T47D (cell line): Measurements from ENCODE around the gene CHRNA5.
"Not testable (repeated sequence)": the region's sequence is repeated elsewhere in the genome, so short reads cannot be mapped to it uniquely, and the experiment has no call there.

Experiments
- DNase-seq, 2 experiments: peaks; one replicate each; pipeline versions ENCODE4 v3.0.0 to v3.0.0-alpha.2; 2011 to 2012; ENCODE audit warnings: low read depth in 1 of 2, low spot score in 1 of 2
- JUND ChIP-seq: IDR thresholded peaks from 2 replicates; pipeline ENCODE4 v1.6.1; 2012; ENCODE audit warnings: low read depth
- in situ Hi-C: cut with HindIII; loops from 2 replicates; pipeline ENCODE4 v1.10.0; 2016; ENCODE audit warnings: low sequenced_read_pairs, low pct_unique_long_range_greater_than_20kb

CHRNA5 gene

GRCh38 chr15:78542647-78543046, 22.7 kb upstream of the CHRNA5 start:
- in situ Hi-C loops: no loop called here
- no peak for TF ChIP-seq JUND
- DNase-seq: no peak

- in situ Hi-C loops: no loop called here
- DNase-seq: no peak
- no peak for TF ChIP-seq JUND
Measured at GRCh38 chr15:78550194-78550593, 15.1 kb upstream of the CHRNA5 start.

- in situ Hi-C loops: no loop called here
- no peak for TF ChIP-seq JUND
- no peak for DNase-seq
Measured at GRCh38 chr15:78550815-78551214, 14.5 kb upstream of the CHRNA5 start.

- TF ChIP-seq JUND: no peak
- DNase-seq: no peak
- in situ Hi-C loops: no loop called here
Measured at GRCh38 chr15:78551902-78552301, 13.4 kb upstream of the CHRNA5 start.

GRCh38 chr15:78552597-78552996, 12.7 kb upstream of the CHRNA5 start:
- in situ Hi-C loops: no loop called here
- no peak for TF ChIP-seq JUND
- peak in 1 of 2 experiments; percentile 18 for DNase-seq

- in situ Hi-C loops, DNase-seq: not testable (repeated sequence)
Measured at GRCh38 chr15:78560201-78560600, 5.1 kb upstream of the CHRNA5 start.

GRCh38 chr15:78561490-78561889, 3.8 kb upstream of the CHRNA5 start:
- TF ChIP-seq JUND: no peak
- in situ Hi-C loops: no loop called here
- no peak for DNase-seq

GRCh38 chr15:78563092-78563491, 2.2 kb upstream of the CHRNA5 start:
- no peak for TF ChIP-seq JUND
- in situ Hi-C loops: no loop called here
- no peak for DNase-seq

- DNase-seq: no peak
Measured at GRCh38 chr15:78564743-78565096, 600 bp upstream of the CHRNA5 start.

GRCh38 chr15:78565951-78566774, 843 bp downstream of the CHRNA5 start:
- in situ Hi-C loops: no loop called here
- TF ChIP-seq JUND: no peak
- DNase-seq: peak in 1 of 2 experiments; percentile 60

More at GRCh38 chr15:78564743-78565096, 600 bp upstream of the CHRNA5 start:
- no peak for TF ChIP-seq JUND
- in situ Hi-C loops: no loop called here

GRCh38 chr15:78567531-78567930, 2.2 kb downstream of the CHRNA5 start:
- in situ Hi-C loops: no loop called here
- no peak for TF ChIP-seq JUND
- DNase-seq: peak in 1 of 2 experiments; percentile 30

GRCh38 chr15:78570710-78571109, 5.4 kb downstream of the CHRNA5 start:
- in situ Hi-C loops: no loop called here
- TF ChIP-seq JUND: no peak
- peak in 1 of 2 experiments; percentile 30 for DNase-seq

GRCh38 chr15:78571382-78571781, 6.1 kb downstream of the CHRNA5 start:
- TF ChIP-seq JUND: no peak
- DNase-seq: no peak
- in situ Hi-C loops: no loop called here

GRCh38 chr15:78573416-78573815, 8.1 kb downstream of the CHRNA5 start:
- in situ Hi-C loops: no loop called here
- no peak for DNase-seq
- TF ChIP-seq JUND: no peak
